ENCODE data around the gene TMEM52.
"Not testable (repeated sequence)": the region's sequence is repeated elsewhere in the genome, so short reads cannot be mapped to it uniquely, and the experiment has no call there.

TMEM52 gene

GRCh38 chr1:1889847-1890505 is 29.1 kb downstream of the TMEM52 start:
- Histone ChIP-seq H3K36me3 (replicated peaks; ENCODE audit: low read depth, low read length) (peaks cover 15% of the 10 kb centered on the region), H3K27ac (ENCODE audit: low read length) (peak overlapping the region; percentile 65), H3K4me2 (ENCODE audit: low read length) (peak overlapping the region; percentile 85), H3K27me3 (ENCODE audit: low read depth, low read length) (peaks cover 5% of the 10 kb centered on the region), H3K4me1 (ENCODE audit: low read length) (peaks cover 28% of the 10 kb centered on the region), H3K79me2 (ENCODE audit: low read length) (peaks cover 64% of the 10 kb centered on the region), H2AFZ (ENCODE audit: low read depth, low read length) (no peak overlapping the region), H3K4me3 (ENCODE audit: low read length) (peak overlapping the region; percentile 93), H3K9ac (ENCODE audit: low read length) (peak overlapping the region; percentile 92), H3K9me3 (ENCODE audit: insufficient read depth, low read length) (no peaks in the 10 kb centered on the region), H4K20me1 (ENCODE audit: insufficient read depth, low read length) (peaks cover 48% of the 10 kb centered on the region)
- no peak for TF ChIP-seq CTCF (IDR thresholded peaks at IDR 0.05; ENCODE audit: low read depth, low read length)
- TF ChIP-seq EZH2phosphoT487 (IDR thresholded peaks at IDR 0.05; ENCODE audit: low read depth) = no peak

- Histone ChIP-seq H3K27me3 (ENCODE audit: low read depth, low read length) (no peaks in the 10 kb centered on the region), H3K4me1 (ENCODE audit: low read length) (peaks cover 22% of the 10 kb centered on the region), H2AFZ (ENCODE audit: low read depth, low read length) (no peak overlapping the region), H4K20me1 (ENCODE audit: insufficient read depth, low read length) (peaks cover 55% of the 10 kb centered on the region), H3K9ac (ENCODE audit: low read length) (peak overlapping the region; percentile 92), H3K79me2 (ENCODE audit: low read length) (peaks cover 72% of the 10 kb centered on the region), H3K4me3 (ENCODE audit: low read length) (peak overlapping the region; percentile 93), H3K4me2 (ENCODE audit: low read length) (peak overlapping the region; percentile 85), H3K36me3 (replicated peaks; ENCODE audit: low read depth, low read length) (peaks cover 15% of the 10 kb centered on the region), H3K9me3 (ENCODE audit: insufficient read depth, low read length) (no peaks in the 10 kb centered on the region), H3K27ac (ENCODE audit: low read length) (peak overlapping the region; percentile 65)
- no peak for TF ChIP-seq EZH2phosphoT487 (IDR thresholded peaks at IDR 0.05; ENCODE audit: low read depth)
Measured at GRCh38 chr1:1889090-1889750, 29.9 kb downstream of the TMEM52 start.

- H3K27me3 ChIP-seq (ENCODE audit: low read depth, low read length); H3K4me3 ChIP-seq (ENCODE audit: low read length); H3K4me1 ChIP-seq (ENCODE audit: low read length); H3K9ac ChIP-seq (ENCODE audit: low read length); H3K27ac ChIP-seq (ENCODE audit: low read length); H2AFZ ChIP-seq (ENCODE audit: low read depth, low read length); H3K9me3 ChIP-seq (ENCODE audit: insufficient read depth, low read length); H3K4me2 ChIP-seq (ENCODE audit: low read length): not testable (repeated sequence)
- H3K36me3 ChIP-seq (replicated peaks; ENCODE audit: low read depth, low read length) = peaks cover 21% of the 10 kb centered on the region
- H3K79me2 ChIP-seq (ENCODE audit: low read length) = peaks cover 100% of the 10 kb centered on the region
- H4K20me1 ChIP-seq (ENCODE audit: insufficient read depth, low read length) = peaks cover 95% of the 10 kb centered on the region
Measured at GRCh38 chr1:1883890-1884289, 35.2 kb downstream of the TMEM52 start.

GRCh38 chr1:1883092-1883873 is 35.8 kb downstream of the TMEM52 start:
- Histone ChIP-seq H3K79me2 (ENCODE audit: low read length) (peaks cover 100% of the 10 kb centered on the region), H2AFZ (ENCODE audit: low read depth, low read length) (no peak overlapping the region), H3K9ac (ENCODE audit: low read length) (no peak overlapping the region), H3K9me3 (ENCODE audit: insufficient read depth, low read length) (no peaks in the 10 kb centered on the region), H3K27ac (ENCODE audit: low read length) (0 out of 2 replicates have a peak overlapping the region, but pooled peaks have one; percentile 11), H3K4me1 (ENCODE audit: low read length) (peaks cover 5% of the 10 kb centered on the region; the same call in 1 of the 2 replicates), H4K20me1 (ENCODE audit: insufficient read depth, low read length) (peaks cover 95% of the 10 kb centered on the region), H3K36me3 (replicated peaks; ENCODE audit: low read depth, low read length) (peaks cover 25% of the 10 kb centered on the region), H3K27me3 (ENCODE audit: low read depth, low read length) (no peaks in the 10 kb centered on the region), H3K4me3 (ENCODE audit: low read length) (no peak overlapping the region), H3K4me2 (ENCODE audit: low read length) (no peak overlapping the region)
- TF ChIP-seq CTCF (IDR thresholded peaks at IDR 0.05; ENCODE audit: low read depth, low read length) (no peak), EZH2phosphoT487 (IDR thresholded peaks at IDR 0.05; ENCODE audit: low read depth) (no peak)
